Muscle layer of duodenum (tissue), 2 donors: ENCODE results near the gene HM13.
"Not testable (repeated sequence)": the region's sequence is repeated elsewhere in the genome, so short reads cannot be mapped to it uniquely, and the experiment has no call there.

ENCODE experiments used
- H3K27ac ChIP-seq: one replicate; pipeline ENCODE4 v1.7.0; 2013; ENCODE audit warnings: mild to moderate bottlenecking, low read length
- H3K27me3 ChIP-seq: one replicate; pipeline ENCODE4 v1.7.0; 2013; ENCODE audit warnings: low read depth, mild to moderate bottlenecking, control low read depth, low read length
- H3K36me3 ChIP-seq, 2 donors: one replicate each; pipeline ENCODE4 v1.7.0; 2013; ENCODE audit warnings: low read length in 2 of 2, control low read depth in 1 of 2, mild to moderate bottlenecking in 1 of 2; ENCODE audit not compliant: insufficient read depth in 2 of 2, control insufficient read depth in 1 of 2
- H3K4me1 ChIP-seq, 2 donors: one replicate each; pipeline ENCODE4 v1.7.0; 2013; ENCODE audit warnings: low read length in 2 of 2, mild to moderate bottlenecking in 2 of 2, control low read depth in 1 of 2, moderate library complexity in 1 of 2; ENCODE audit not compliant: insufficient read depth in 2 of 2, control insufficient read depth in 1 of 2
- H3K4me3 ChIP-seq, 2 donors: one replicate each; pipeline ENCODE4 v1.7.0; 2013; ENCODE audit warnings: low read length in 2 of 2, low read depth in 1 of 2, mild to moderate bottlenecking in 1 of 2
- H3K9me3 ChIP-seq, 2 donors: one replicate each; pipeline ENCODE4 v1.7.0; 2013; ENCODE audit warnings: low read length in 2 of 2, control low read depth in 1 of 2, mild to moderate bottlenecking in 1 of 2; ENCODE audit not compliant: control insufficient read depth in 1 of 2
- donor health status: healthy.

The HM13 gene

DNA sequence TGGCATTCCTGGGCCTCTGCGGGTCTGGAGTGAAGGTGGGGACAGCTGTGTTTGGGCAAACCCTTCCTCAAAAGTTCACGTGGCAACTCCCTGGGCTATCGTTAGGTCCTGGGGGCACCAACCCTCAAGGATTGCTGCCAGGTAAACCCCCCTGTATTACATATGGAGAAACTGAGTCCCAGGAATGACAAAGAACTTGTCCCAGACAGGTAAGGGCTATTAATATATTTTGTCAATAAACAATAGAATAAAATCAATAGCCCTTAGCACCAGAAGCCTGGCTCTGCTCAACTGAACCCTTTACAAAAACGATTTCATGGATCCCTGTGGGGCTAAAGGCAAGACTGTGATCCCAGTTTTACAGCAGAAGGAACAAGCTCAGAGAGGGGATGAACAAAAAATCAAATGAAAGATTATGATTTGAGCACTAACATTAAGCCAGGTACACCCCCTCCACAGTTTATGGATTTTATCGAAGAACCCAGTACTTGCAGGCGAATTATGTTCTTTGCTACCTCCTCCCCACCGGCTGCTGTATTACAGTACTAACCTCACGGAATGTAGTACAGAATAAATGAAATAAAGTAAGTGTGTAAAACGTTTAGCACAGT lies 93.5 kb downstream of the HM13 start:
- H3K27ac ChIP-seq, result peak overlapping the region; percentile 89
- no peaks in the 10 kb centered on the region for H3K27me3 ChIP-seq
- peaks cover 5 to 20% of the 10 kb centered on the region in 2 donors for H3K4me1 ChIP-seq

DNA sequence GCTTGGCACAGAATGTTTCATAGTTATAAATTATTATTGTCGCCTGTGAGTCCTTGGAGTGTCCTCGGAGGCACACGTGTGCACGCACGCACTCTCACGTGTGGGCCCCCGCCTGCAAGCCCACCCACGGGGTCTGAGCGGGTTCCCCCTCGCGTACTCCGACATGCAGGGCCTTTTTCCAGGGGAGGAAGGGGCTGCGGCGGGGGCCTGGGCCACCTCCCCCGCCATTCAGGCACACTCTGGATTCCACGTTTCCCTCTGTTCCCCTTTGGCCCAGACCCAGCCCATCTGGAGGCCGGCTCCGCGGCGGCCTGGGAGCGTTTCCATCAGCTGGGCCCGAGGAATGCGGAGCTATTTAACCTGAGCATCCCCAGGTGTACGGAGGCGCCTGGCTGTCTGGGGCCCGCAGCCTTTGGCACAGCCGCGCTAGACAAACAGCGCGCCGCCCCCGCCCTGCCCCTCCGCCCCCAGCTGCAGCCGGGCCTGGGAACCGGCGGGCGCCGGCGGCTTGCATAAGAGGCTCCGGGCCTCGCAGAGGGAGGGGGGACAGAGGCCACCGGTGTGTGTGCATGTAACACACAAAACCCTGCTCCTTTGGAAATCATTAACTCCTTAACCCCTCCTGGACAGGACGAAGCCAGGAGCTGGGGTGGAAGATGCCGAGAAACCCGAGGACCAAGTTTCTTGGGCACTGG lies 94.2 kb downstream of the HM13 start:
- Histone ChIP-seq H3K4me3 (peak overlapping the region; percentile 37 to 77), H3K4me1 (peaks cover 5 to 21% of the 10 kb centered on the region in 2 donors)

More for the DNA sequence above, 93.5 kb downstream of the HM13 start:
- H3K4me3 ChIP-seq, result peak overlapping the region; percentile 37 to 77
- H3K9me3 ChIP-seq, result no peaks in the 10 kb centered on the region
- no peaks in the 10 kb centered on the region for H3K36me3 ChIP-seq

DNA sequence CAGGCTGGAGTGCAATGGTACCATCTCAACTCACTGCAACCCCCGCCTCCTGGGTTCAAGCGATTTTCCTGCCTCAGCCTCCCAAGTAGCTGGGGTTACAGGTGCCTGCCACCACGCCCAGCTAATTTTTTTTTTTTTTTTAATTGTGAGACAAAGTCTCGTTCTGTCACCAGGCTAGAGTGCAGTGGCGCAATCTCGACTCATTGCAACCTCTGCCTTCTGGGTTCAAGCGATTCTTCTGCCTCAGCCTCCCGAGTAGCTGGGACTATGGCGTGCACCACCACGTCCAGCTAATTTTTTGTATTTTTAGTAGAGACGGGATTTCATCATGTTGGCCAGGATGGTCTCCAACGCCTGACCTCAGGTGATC lies 98.0 kb downstream of the HM13 start:
- not testable (repeated sequence) for H3K27ac ChIP-seq, H3K36me3 ChIP-seq, H3K4me3 ChIP-seq

More for the DNA sequence above, 94.2 kb downstream of the HM13 start:
- Histone ChIP-seq H3K27ac (peak overlapping the region; percentile 89), H3K36me3 (no peaks in the 10 kb centered on the region), H3K9me3 (no peaks in the 10 kb centered on the region), H3K27me3 (no peaks in the 10 kb centered on the region)

DNA sequence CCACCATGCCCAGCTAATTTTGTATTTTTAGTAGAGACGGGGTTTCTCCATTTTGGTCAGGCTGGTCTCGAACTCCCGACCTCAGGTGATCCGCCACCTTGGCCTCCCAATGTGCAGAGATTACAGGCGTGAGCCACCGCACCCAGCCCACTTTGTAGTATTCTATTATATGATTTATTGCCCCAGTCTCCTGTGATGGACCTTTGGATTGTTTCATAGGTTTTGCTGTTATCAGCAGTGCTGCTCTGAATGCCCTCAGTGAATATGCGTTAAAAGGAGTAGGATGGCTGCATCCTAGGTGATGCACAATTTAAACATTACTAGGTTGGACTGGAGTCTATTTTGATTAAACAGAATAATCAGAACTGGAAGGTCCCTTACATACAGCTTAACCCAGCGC lies 101.2 kb downstream of the HM13 start:
- Histone ChIP-seq H3K4me1 (peaks cover 0 to 3% of the 10 kb centered on the region in 2 donors), H3K9me3 (no peaks in the 10 kb centered on the region), H3K36me3 (no peaks in the 10 kb centered on the region), H3K27ac (no peak overlapping the region), H3K4me3 (no peak overlapping the region), H3K27me3 (no peaks in the 10 kb centered on the region)

More for the DNA sequence above, 98.0 kb downstream of the HM13 start:
- H3K4me1 ChIP-seq, result peaks cover 5 to 10% of the 10 kb centered on the region in 2 donors
- not testable (repeated sequence) for H3K27me3 ChIP-seq, H3K9me3 ChIP-seq

DNA sequence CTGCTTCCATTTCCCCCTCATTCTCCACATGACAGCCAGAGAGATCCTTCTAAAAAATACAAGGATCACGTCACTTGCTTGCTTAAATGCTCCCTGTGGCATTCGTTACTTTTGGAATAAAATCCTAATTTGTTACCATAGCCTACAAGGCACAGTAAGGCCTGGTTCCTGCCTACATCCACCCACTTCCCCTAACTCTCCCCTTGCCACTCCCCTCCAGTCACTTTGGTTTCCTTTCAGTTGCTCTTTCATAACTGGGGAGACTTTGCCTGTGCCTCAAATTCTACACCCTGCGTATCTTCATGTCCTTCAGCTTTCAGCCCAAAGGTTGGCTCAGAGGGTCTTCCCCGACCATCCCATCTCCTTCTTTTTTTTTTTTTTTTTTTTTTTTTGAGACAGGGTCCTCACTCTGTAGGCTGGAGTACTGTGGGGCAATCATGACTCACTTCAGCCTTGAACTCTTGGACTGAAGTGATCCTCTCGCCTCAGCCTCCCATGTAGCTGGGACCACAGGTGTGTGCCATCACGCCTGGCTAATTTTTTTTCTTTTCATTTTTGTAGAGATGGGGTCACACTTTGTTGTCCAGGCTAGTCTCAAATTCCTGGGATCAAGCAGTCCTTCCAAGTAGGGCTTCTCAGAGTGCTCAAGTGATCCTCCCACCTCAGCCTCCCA lies 103.3 kb downstream of the HM13 start:
- Histone ChIP-seq H3K4me3 (no peak overlapping the region), H3K36me3 (no peaks in the 10 kb centered on the region), H3K9me3 (no peaks in the 10 kb centered on the region)

More for the DNA sequence above, 103.3 kb downstream of the HM13 start:
- no peaks in the 10 kb centered on the region for H3K27me3 ChIP-seq
- no peak overlapping the region for H3K27ac ChIP-seq
- H3K4me1 ChIP-seq, result peaks cover 0 to 2% of the 10 kb centered on the region in 2 donors
